HG02870 (cell line): ENCODE results near the gene AFDN.

Experiments
- ATAC-seq: cut with Tn5 transposase; IDR thresholded peaks from one replicate; pipeline ENCODE4 v1.9.1; 2021; ENCODE audit warnings: mild to moderate bottlenecking, moderate library complexity; ENCODE audit not compliant: unreplicated experiment

Gene AFDN

GRCh38 chr6:167811442-167812087, 15.1 kb upstream of the AFDN start:
- ATAC-seq = no peak

GRCh38 chr6:167812088-167812487, 14.6 kb upstream of the AFDN start:
- no peak for ATAC-seq

- no peak for ATAC-seq
These were observed 11.3 kb upstream of the AFDN start for GRCh38 chr6:167815296-167815980.

- no peak for ATAC-seq
These were observed 9.7 kb upstream of the AFDN start for GRCh38 chr6:167817016-167817415.

GRCh38 chr6:167817729-167818128, 9.0 kb upstream of the AFDN start:
- no peak for ATAC-seq

GRCh38 chr6:167819576-167819975, 7.1 kb upstream of the AFDN start:
- no peak for ATAC-seq

- ATAC-seq = no peak
These were observed 6.0 kb upstream of the AFDN start for GRCh38 chr6:167820681-167821080.

- ATAC-seq = no peak
These were observed 1.9 kb upstream of the AFDN start for GRCh38 chr6:167824591-167825331.

- no peak for ATAC-seq
These were observed 1.1 kb upstream of the AFDN start for GRCh38 chr6:167825332-167826229.

GRCh38 chr6:167826230-167826895, 348 bp upstream of the AFDN start:
- peak; percentile 73 for ATAC-seq

GRCh38 chr6:167827583-167828324, 1.0 kb downstream of the AFDN start:
- ATAC-seq = peak; percentile 27

GRCh38 chr6:167828325-167828956, 1.7 kb downstream of the AFDN start:
- no peak for ATAC-seq

GRCh38 chr6:167829513-167829912, 2.8 kb downstream of the AFDN start:
- no peak for ATAC-seq

GRCh38 chr6:167831281-167831828, 4.6 kb downstream of the AFDN start:
- no peak for ATAC-seq

GRCh38 chr6:167832497-167833395, 6.0 kb downstream of the AFDN start:
- no peak for ATAC-seq

GRCh38 chr6:167833396-167833763, 6.7 kb downstream of the AFDN start:
- no peak for ATAC-seq

- no peak for ATAC-seq
These were observed 8.5 kb downstream of the AFDN start for GRCh38 chr6:167835260-167835659.

GRCh38 chr6:167836721-167837120, 10.0 kb downstream of the AFDN start:
- ATAC-seq = no peak
